Naive thymus-derived CD4-positive, alpha-beta T cell (primary cell): Measurements from ENCODE around the gene SCYGR3. TPM values are rescaled to one million over a fixed set of nuclear protein-coding genes. Genes with fewer than 3 reads are reported as not detected.

ENCODE experiments used
- ATAC-seq: fragments of 150-1000 bp; cut with Tn5 transposase; 2 replicates; pipeline ENCODE4 v1.10.0; 2021; ENCODE audit warnings: mild to moderate bottlenecking, moderate library complexity
- CTCF ChIA-PET: fragments of 350-600 bp; sonication (Branson Sonifier 250); formaldehyde crosslinking; loops from one replicate; lab custom pipeline; 2021; ENCODE audit warnings: antibody characterized with exemption; lab: Charles Lee
- POLR2A ChIA-PET: fragments of 350-600 bp; sonication (Branson Sonifier 250); formaldehyde crosslinking; loops from one replicate; lab custom pipeline; 2021; ENCODE audit warnings: antibody characterized with exemption, inconsistent platforms; lab: Charles Lee
- DNase-seq, 9 donors: peaks; one replicate each; pipeline versions ENCODE4 v3.0.0 to v3.0.0-alpha.2; 2020 to 2022; ENCODE audit warnings: mixed read lengths in 1 of 9
- H3K27ac ChIP-seq: one replicate; pipeline ENCODE4 v1.7.0; 2013; ENCODE audit warnings: mild to moderate bottlenecking, low read depth, low read length, moderate library complexity
- H3K27me3 ChIP-seq, 2 donors: one replicate each; pipeline ENCODE4 v1.7.0; 2013; ENCODE audit warnings: low read length in 2 of 2, mild to moderate bottlenecking in 2 of 2, moderate library complexity in 2 of 2; ENCODE audit not compliant: control insufficient read depth in 2 of 2, insufficient read depth in 2 of 2
- H3K36me3 ChIP-seq, 3 experiments: 1 replicate in 2 of 3; 2 replicates in 1 of 3; pipeline ENCODE4 v1.7.0; 2013; ENCODE audit warnings: low read length in 3 of 3, mild to moderate bottlenecking in 3 of 3, moderate library complexity in 1 of 3; ENCODE audit not compliant: insufficient read depth in 3 of 3, control insufficient read depth in 2 of 3
- H3K4me1 ChIP-seq, 2 donors: one replicate each; pipeline ENCODE4 v1.7.0; 2013; ENCODE audit warnings: low read length in 2 of 2, mild to moderate bottlenecking in 2 of 2, moderate library complexity in 1 of 2; ENCODE audit not compliant: control insufficient read depth in 2 of 2, insufficient read depth in 2 of 2
- H3K4me3 ChIP-seq: 2 replicates; pipeline ENCODE4 v1.7.0; 2013; ENCODE audit warnings: mild to moderate bottlenecking, low read length
- H3K9me3 ChIP-seq, 3 experiments: 1 replicate in 2 of 3; 2 replicates in 1 of 3; pipeline ENCODE4 v1.7.0; 2013; ENCODE audit warnings: low read length in 3 of 3; ENCODE audit not compliant: control insufficient read depth in 2 of 3
- H3K27ac Mint-ChIP-seq, 9 donors: one replicate each; pipeline ENCODE4 v1.8.0; 2020 to 2022; ENCODE audit warnings: mixed read lengths in 9 of 9, mild to moderate bottlenecking in 8 of 9, moderate library complexity in 5 of 9, inconsistent platforms in 2 of 9
- H3K27me3 Mint-ChIP-seq, 5 donors: one replicate each; pipeline ENCODE4 v1.8.0; 2021 to 2022; ENCODE audit warnings: mixed read lengths in 5 of 5, mild to moderate bottlenecking in 1 of 5
- H3K36me3 Mint-ChIP-seq, 5 donors: one replicate each; pipeline ENCODE4 v1.8.0; 2020 to 2022; ENCODE audit warnings: mixed read lengths in 5 of 5, mild to moderate bottlenecking in 3 of 5, inconsistent platforms in 1 of 5
- H3K4me1 Mint-ChIP-seq, 7 donors: one replicate each; pipeline ENCODE4 v1.8.0; 2020 to 2022; ENCODE audit warnings: mixed read lengths in 7 of 7, mild to moderate bottlenecking in 3 of 7, inconsistent platforms in 1 of 7
- H3K4me3 Mint-ChIP-seq, 10 donors: one replicate each; pipeline ENCODE4 v1.8.0; 2020 to 2022; ENCODE audit warnings: mild to moderate bottlenecking in 10 of 10, mixed read lengths in 10 of 10, moderate library complexity in 6 of 10, inconsistent platforms in 2 of 10
- H3K9me3 Mint-ChIP-seq, 11 donors: one replicate each; pipeline ENCODE4 v1.8.0; 2020 to 2022; ENCODE audit warnings: mixed read lengths in 11 of 11, mild to moderate bottlenecking in 4 of 11, inconsistent platforms in 1 of 11, moderate library complexity in 1 of 11
- intact Hi-C, 2 donors: fragments of 100-400 bp; cut with micrococcal nuclease; formaldehyde crosslinking; loops; one replicate each; pipeline ENCODE4 v1.15.1; 2023
- polyA plus RNA-seq, 2 donors: library from polyadenylated mRNA; unstranded; fragments of 300-500 nt; fragmentation: Illumina TruSeq; gene quantifications; one replicate each; pipeline ENCODE4 v1.2.3, GENCODE V29; 2021
- total RNA-seq, 6 experiments: library from RNA in 5 of 6; stranded (reverse) in 5 of 6; gene quantifications; 1 replicate in 5 of 6; 2 replicates in 1 of 6; pipeline ENCODE4 v1.2.3 and lab custom pipeline; 2021 to 2026

Gene SCYGR3
- total and polyA plus RNA-seq, 7 experiments from 2014 or later, result not detected

GRCh38 chr2:227627769-227628168 is 13.1 kb upstream of the SCYGR3 start:
- Histone ChIP-seq H3K4me1 (no peaks in the 10 kb centered on the region), H3K4me3 (no peak overlapping the region), H3K27me3 (no peaks in the 10 kb centered on the region), H3K36me3 (no peaks in the 10 kb centered on the region), H3K27ac (no peak overlapping the region), H3K9me3 (no peaks in the 10 kb centered on the region)
- DNase-seq (no peak), ATAC-seq (no peak)
- Mint-ChIP-seq H3K4me3 (no peak overlapping the region), H3K27ac (no peak overlapping the region), H3K36me3 (no peaks in the 10 kb centered on the region), H3K4me1 (no peaks in the 10 kb centered on the region), H3K9me3 (peaks cover 0 to 2% (median 0%) of the 10 kb centered on the region in 11 donors), H3K27me3 (peaks cover 0 to 18% (median 9%) of the 10 kb centered on the region in 5 donors)
- ChIA-PET POLR2A (no interaction called here), CTCF (no interaction called here)
- intact Hi-C loops, result no loop called here

GRCh38 chr2:227626580-227627151 is 12.0 kb upstream of the SCYGR3 start:
- H3K27ac Mint-ChIP-seq, result no peak overlapping the region
- POLR2A ChIA-PET, result no interaction called here
- CTCF ChIA-PET, result interaction anchor here (0.6 kb wide), 1 partner anchor 1441 kb away, joined by 3 read pairs; no protein-coding TSS in a partner anchor
- Histone ChIP-seq H3K4me3 (no peak overlapping the region), H3K27ac (no peak overlapping the region), H3K9me3 (no peaks in the 10 kb centered on the region), H3K4me1 (no peaks in the 10 kb centered on the region), H3K36me3 (no peaks in the 10 kb centered on the region), H3K27me3 (no peaks in the 10 kb centered on the region)
- no peak overlapping the region for H3K4me3 Mint-ChIP-seq
- H3K27me3 Mint-ChIP-seq, result peaks cover 0 to 18% (median 9%) of the 10 kb centered on the region in 5 donors
- peaks cover 0 to 2% (median 0%) of the 10 kb centered on the region in 11 donors for H3K9me3 Mint-ChIP-seq
- no peaks in the 10 kb centered on the region for H3K36me3 Mint-ChIP-seq
- no peak for DNase-seq
- no peaks in the 10 kb centered on the region for H3K4me1 Mint-ChIP-seq
- intact Hi-C loops, result no loop called here
- no peak for ATAC-seq

GRCh38 chr2:227625420-227625819 is 10.8 kb upstream of the SCYGR3 start:
- Histone ChIP-seq H3K27me3 (no peaks in the 10 kb centered on the region), H3K4me3 (no peak overlapping the region), H3K36me3 (no peaks in the 10 kb centered on the region), H3K4me1 (no peaks in the 10 kb centered on the region), H3K27ac (no peak overlapping the region), H3K9me3 (no peaks in the 10 kb centered on the region)
- no peak for DNase-seq
- ChIA-PET POLR2A (no interaction called here), CTCF (no interaction called here)
- Mint-ChIP-seq H3K4me1 (no peaks in the 10 kb centered on the region), H3K4me3 (no peak overlapping the region), H3K27ac (no peak overlapping the region), H3K36me3 (no peaks in the 10 kb centered on the region), H3K9me3 (peaks cover 0 to 2% (median 0%) of the 10 kb centered on the region in 11 donors), H3K27me3 (peaks cover 0 to 13% (median 8%) of the 10 kb centered on the region in 5 donors)
- ATAC-seq, result no peak
- intact Hi-C loops, result no loop called here

GRCh38 chr2:227623226-227623625 is 8.6 kb upstream of the SCYGR3 start:
- Mint-ChIP-seq H3K9me3 (peaks cover 0 to 4% (median 0%) of the 10 kb centered on the region in 11 donors), H3K36me3 (no peaks in the 10 kb centered on the region), H3K4me1 (no peaks in the 10 kb centered on the region), H3K27ac (no peak overlapping the region), H3K27me3 (peaks cover 0 to 11% (median 1%) of the 10 kb centered on the region in 5 donors), H3K4me3 (no peak overlapping the region)
- Histone ChIP-seq H3K4me1 (no peaks in the 10 kb centered on the region), H3K36me3 (no peaks in the 10 kb centered on the region), H3K4me3 (no peak overlapping the region), H3K9me3 (no peaks in the 10 kb centered on the region), H3K27ac (no peak overlapping the region), H3K27me3 (no peaks in the 10 kb centered on the region)
- ATAC-seq (no peak), DNase-seq (no peak)
- ChIA-PET CTCF (no interaction called here), POLR2A (no interaction called here)
- intact Hi-C loops, result no loop called here

GRCh38 chr2:227617316-227618230 is 2.9 kb upstream of the SCYGR3 start, which contains the start of gene SCYGR4:
SCYGR4 (plus strand) TSS chr2:227617498; CDS start chr2:227617498, 0 bp downstream.
- no peak within 1 kb of the TSS for H3K4me3 Mint-ChIP-seq
- H3K36me3 Mint-ChIP-seq, result no peaks in the 10 kb centered on the region
- no peak for DNase-seq
- Histone ChIP-seq H3K4me1 (no peaks in the 10 kb centered on the region), H3K4me3 (no peak within 1 kb of the TSS), H3K9me3 (no peaks in the 10 kb centered on the region), H3K36me3 (no peaks in the 10 kb centered on the region), H3K27me3 (no peaks in the 10 kb centered on the region), H3K27ac (no peak within 1 kb of the TSS)
- no peak for ATAC-seq
- H3K27me3 Mint-ChIP-seq, result peaks cover 0 to 29% (median 10%) of the 10 kb centered on the region in 5 donors
- no peak within 1 kb of the TSS for H3K27ac Mint-ChIP-seq
- H3K9me3 Mint-ChIP-seq, result peaks cover 0 to 2% (median 0%) of the 10 kb centered on the region in 11 donors
- intact Hi-C loops, result no loop called here
- POLR2A ChIA-PET, result no interaction called here
- CTCF ChIA-PET, result no interaction called here
- H3K4me1 Mint-ChIP-seq, result no peaks in the 10 kb centered on the region

- Histone ChIP-seq H3K36me3 (no peaks in the 10 kb centered on the region), H3K27ac (no peak overlapping the region), H3K9me3 (no peaks in the 10 kb centered on the region), H3K4me1 (no peaks in the 10 kb centered on the region), H3K4me3 (no peak overlapping the region), H3K27me3 (no peaks in the 10 kb centered on the region)
- Mint-ChIP-seq H3K27ac (no peak overlapping the region), H3K27me3 (peaks cover 6 to 36% (median 14%) of the 10 kb centered on the region in 5 donors), H3K4me3 (no peak overlapping the region), H3K4me1 (no peaks in the 10 kb centered on the region), H3K9me3 (peaks cover 0 to 2% (median 0%) of the 10 kb centered on the region in 11 donors), H3K36me3 (no peaks in the 10 kb centered on the region)
- intact Hi-C loops, result no loop called here
- DNase-seq (no peak), ATAC-seq (no peak)
- POLR2A ChIA-PET, result no interaction called here
- CTCF ChIA-PET, result no interaction called here
These were observed 2.0 kb upstream of the SCYGR3 start for GRCh38 chr2:227616631-227617030.
